PFSK-1 (cell line): ENCODE measurements around the gene PPP1R1B.

Source experiments
- FOXP2 ChIP-seq: optimal IDR thresholded peaks from 2 replicates; pipeline ENCODE3; 2011; ENCODE audit warnings: borderline replicate concordance, control low read depth, inconsistent platforms; ENCODE audit not compliant: insufficient read depth; ENCODE audit errors: extremely low read length, extremely low read depth
- POLR2AphosphoS5 ChIP-seq: IDR thresholded peaks from 2 replicates; pipeline ENCODE4 v1.6.1; 2012; ENCODE audit warnings: low read depth, mild to moderate bottlenecking, control low read depth, low read length, moderate library complexity
- TF ChIP-seq, protein P1 (sequence below), 2 experiments: IDR thresholded peaks; 2 replicates each; pipeline versions ENCODE4 v1.6.1 to v1.8.0; 2011 to 2012; ENCODE audit warnings: low read depth in 2 of 2, low read length in 2 of 2, control low read depth in 1 of 2, inconsistent platforms in 1 of 2, mild to moderate bottlenecking in 1 of 2, moderate library complexity in 1 of 2; ENCODE audit not compliant: insufficient read depth in 1 of 2

DNA sequence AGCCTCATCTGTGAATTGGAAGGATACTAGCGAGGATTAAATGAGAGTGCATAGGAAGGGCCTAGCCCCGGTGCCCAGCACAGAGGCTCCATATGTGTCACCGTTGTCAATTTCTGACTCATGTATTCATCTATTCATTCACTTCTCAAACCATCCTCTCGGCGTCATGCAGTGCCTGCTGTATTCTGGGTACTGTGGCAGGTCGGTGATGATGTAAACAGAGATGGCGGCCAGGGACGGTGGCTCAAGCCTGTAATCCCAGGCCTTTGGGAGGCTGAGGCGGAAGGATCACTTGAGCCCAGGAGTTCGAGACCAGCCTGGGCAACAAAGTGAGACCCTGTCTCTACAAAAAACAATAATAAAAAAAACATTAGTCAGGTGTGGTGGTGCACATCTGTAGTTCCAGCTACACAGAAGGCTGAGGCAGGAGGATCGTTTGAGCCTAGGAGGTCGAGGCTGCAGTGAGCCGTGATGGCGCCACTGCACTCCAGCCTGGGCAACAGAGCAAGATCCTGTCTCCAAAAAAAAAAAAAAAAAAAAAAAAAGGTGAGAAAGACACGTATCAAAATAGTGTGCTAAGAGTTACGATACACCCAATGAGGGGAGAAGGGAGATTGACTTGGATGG lies 4.3 kb upstream of the PPP1R1B start:
- TF ChIP-seq, protein P1, sequence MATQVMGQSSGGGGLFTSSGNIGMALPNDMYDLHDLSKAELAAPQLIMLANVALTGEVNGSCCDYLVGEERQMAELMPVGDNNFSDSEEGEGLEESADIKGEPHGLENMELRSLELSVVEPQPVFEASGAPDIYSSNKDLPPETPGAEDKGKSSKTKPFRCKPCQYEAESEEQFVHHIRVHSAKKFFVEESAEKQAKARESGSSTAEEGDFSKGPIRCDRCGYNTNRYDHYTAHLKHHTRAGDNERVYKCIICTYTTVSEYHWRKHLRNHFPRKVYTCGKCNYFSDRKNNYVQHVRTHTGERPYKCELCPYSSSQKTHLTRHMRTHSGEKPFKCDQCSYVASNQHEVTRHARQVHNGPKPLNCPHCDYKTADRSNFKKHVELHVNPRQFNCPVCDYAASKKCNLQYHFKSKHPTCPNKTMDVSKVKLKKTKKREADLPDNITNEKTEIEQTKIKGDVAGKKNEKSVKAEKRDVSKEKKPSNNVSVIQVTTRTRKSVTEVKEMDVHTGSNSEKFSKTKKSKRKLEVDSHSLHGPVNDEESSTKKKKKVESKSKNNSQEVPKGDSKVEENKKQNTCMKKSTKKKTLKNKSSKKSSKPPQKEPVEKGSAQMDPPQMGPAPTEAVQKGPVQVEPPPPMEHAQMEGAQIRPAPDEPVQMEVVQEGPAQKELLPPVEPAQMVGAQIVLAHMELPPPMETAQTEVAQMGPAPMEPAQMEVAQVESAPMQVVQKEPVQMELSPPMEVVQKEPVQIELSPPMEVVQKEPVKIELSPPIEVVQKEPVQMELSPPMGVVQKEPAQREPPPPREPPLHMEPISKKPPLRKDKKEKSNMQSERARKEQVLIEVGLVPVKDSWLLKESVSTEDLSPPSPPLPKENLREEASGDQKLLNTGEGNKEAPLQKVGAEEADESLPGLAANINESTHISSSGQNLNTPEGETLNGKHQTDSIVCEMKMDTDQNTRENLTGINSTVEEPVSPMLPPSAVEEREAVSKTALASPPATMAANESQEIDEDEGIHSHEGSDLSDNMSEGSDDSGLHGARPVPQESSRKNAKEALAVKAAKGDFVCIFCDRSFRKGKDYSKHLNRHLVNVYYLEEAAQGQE (IDR thresholded peaks at IDR 0.05; ENCODE audit: insufficient read depth in 1 of 2, low read depth in 2 of 2, low read length in 2 of 2): no peak
- no peak for TF ChIP-seq POLR2AphosphoS5
- no peak for TF ChIP-seq FOXP2
